SK-N-SH (cell line): ENCODE results near the gene SLC25A17. TPM values are rescaled to one million over a fixed set of nuclear protein-coding genes. Genes with fewer than 3 reads are reported as not detected.

Source experiments
- CTCF ChIA-PET: fragments of 300-600, 350-600 bp; formaldehyde crosslinking; extraction: SDS; loops from one replicate; lab custom pipeline; 2021; lab: Yijun Ruan, JAX
- POLR2A ChIA-PET: fragments of 350-600 bp; sonication (Branson Sonifier 250); formaldehyde crosslinking; extraction: SDS; loops from one replicate; lab custom pipeline; 2020; ENCODE audit warnings: antibody characterized with exemption, inconsistent platforms; lab: Yijun Ruan, JAX
- DNase-seq: peaks from one replicate; pipeline ENCODE4 v3.0.0; 2012
- H2AFZ ChIP-seq: fragments of 200-600 bp; sonication (generic); 2 replicates; pipeline ENCODE4 v1.8.1; 2016; ENCODE audit warnings: antibody characterized with exemption, mild to moderate bottlenecking, low read depth
- H3F3A ChIP-seq: fragments of 200-600 bp; sonication (generic); replicated peaks from 2 replicates; pipeline ENCODE3; 2016; ENCODE audit warnings: antibody characterized with exemption, mild to moderate bottlenecking; ENCODE audit not compliant: insufficient read depth
- H3K27ac ChIP-seq, 2 experiments: fragments of 200-500 bp in 1 of 2; fragments of 200-600 bp in 1 of 2; sonication (Bioruptor generic) in 1 of 2; sonication (generic), shearing (Covaris generic) in 1 of 2; 2 replicates each; pipeline versions ENCODE4 v1.5.1 to v1.6.1; 2014 to 2016; ENCODE audit warnings: low read depth in 2 of 2, inconsistent platforms in 1 of 2, low read length in 1 of 2, mild to moderate bottlenecking in 1 of 2, mixed read lengths in 1 of 2
- H3K27me3 ChIP-seq: fragments of 200-600 bp; sonication (generic), shearing (Covaris generic); 2 replicates; pipeline ENCODE4 v1.6.1; 2016; ENCODE audit warnings: mixed run types; ENCODE audit not compliant: insufficient read depth
- H3K36me3 ChIP-seq, 2 experiments: fragments of 200-500 bp in 1 of 2; fragments of 200-600 bp in 1 of 2; sonication (Bioruptor generic) in 1 of 2; sonication (generic) in 1 of 2; replicated peaks in 1 of 2; 2 replicates each; pipeline versions ENCODE3 to v1.5.1; 2014 to 2016; ENCODE audit warnings: low read length in 1 of 2, mild to moderate bottlenecking in 1 of 2; ENCODE audit not compliant: insufficient read depth in 2 of 2, control insufficient read depth in 1 of 2
- H3K4me1 ChIP-seq, 2 experiments: fragments of 200-500 bp in 1 of 2; fragments of 200-600 bp in 1 of 2; sonication (Bioruptor generic) in 1 of 2; sonication (generic), shearing (Covaris generic) in 1 of 2; 2 replicates each; pipeline versions ENCODE4 v1.5.1 to v1.6.1; 2014 to 2016; ENCODE audit warnings: low read depth in 1 of 2, low read length in 1 of 2, mixed run types in 1 of 2; ENCODE audit not compliant: insufficient read depth in 2 of 2, control insufficient read depth in 1 of 2
- H3K4me2 ChIP-seq: fragments of 200-600 bp; sonication (generic), shearing (Covaris generic); 2 replicates; pipeline ENCODE4 v1.6.1; 2017; ENCODE audit warnings: mixed run types
- H3K4me3 ChIP-seq, 2 experiments: fragments of 200-500 bp in 1 of 2; fragments of 200-600 bp in 1 of 2; sonication (Bioruptor generic) in 1 of 2; sonication (generic), shearing (Covaris generic) in 1 of 2; 2 replicates each; pipeline versions ENCODE4 v1.5.1 to v1.8.1; 2014 to 2016; ENCODE audit warnings: low read depth in 2 of 2, inconsistent platforms in 1 of 2, low read length in 1 of 2, mild to moderate bottlenecking in 1 of 2, mixed read lengths in 1 of 2, moderate library complexity in 1 of 2
- H3K79me2 ChIP-seq: fragments of 200-600 bp; sonication (generic); 2 replicates; pipeline ENCODE4 v1.8.1; 2017; ENCODE audit warnings: mild to moderate bottlenecking; ENCODE audit not compliant: insufficient read depth
- H3K9ac ChIP-seq: fragments of 200-600 bp; sonication (generic); 2 replicates; pipeline ENCODE4 v1.6.1; 2017; ENCODE audit warnings: mixed run types
- H3K9me2 ChIP-seq: fragments of 200-600 bp; sonication (generic); 2 replicates; pipeline ENCODE4 v1.6.1; 2017; ENCODE audit warnings: mixed run types
- H3K9me3 ChIP-seq: fragments of 200-600 bp; sonication (generic); 2 replicates; pipeline ENCODE4 v1.6.1; 2017; ENCODE audit warnings: mixed run types, mild to moderate bottlenecking, moderate library complexity
- H4K20me1 ChIP-seq: fragments of 200-600 bp; sonication (generic); 2 replicates; pipeline ENCODE4 v1.6.1; 2017; ENCODE audit warnings: mild to moderate bottlenecking, mixed run types; ENCODE audit not compliant: insufficient read depth
- CHD2 ChIP-seq: fragments of 150-350 bp; IDR thresholded peaks from 2 replicates; pipeline ENCODE4 v1.6.1; 2018; ENCODE audit warnings: low read length; ENCODE audit not compliant: partially characterized antibody
- ELF1 ChIP-seq: IDR thresholded peaks from 2 replicates; pipeline ENCODE4 v1.4.0; 2012
- FOXJ3 ChIP-seq: sonication (generic); formaldehyde crosslinking; IDR thresholded peaks from 2 replicates; pipeline ENCODE4 v1.5.1; 2020; ENCODE audit warnings: mild to moderate bottlenecking, missing genetic modification reagents
- MEF2A ChIP-seq: IDR thresholded peaks from 2 replicates; pipeline ENCODE4 v1.4.0; 2012; ENCODE audit warnings: low read depth, borderline replicate concordance
- MXI1 ChIP-seq: IDR thresholded peaks from 2 replicates; pipeline ENCODE4 v1.6.1; 2012; ENCODE audit warnings: mild to moderate bottlenecking, low read depth, low read length, improper control_type of control experiment
- NFIC ChIP-seq: IDR thresholded peaks from 2 replicates; pipeline ENCODE4 v1.4.0; 2012; ENCODE audit warnings: borderline replicate concordance
- POLR2AphosphoS5 ChIP-seq: IDR thresholded peaks from 2 replicates; pipeline ENCODE4 v1.6.1; 2012; ENCODE audit warnings: low read depth, low read length
- RAD21 ChIP-seq: IDR thresholded peaks from 2 replicates; pipeline ENCODE4 v1.6.1; 2012; ENCODE audit warnings: mild to moderate bottlenecking, low read length
- RFX5 ChIP-seq: IDR thresholded peaks from 2 replicates; pipeline ENCODE4 v1.6.1; 2012; ENCODE audit warnings: mild to moderate bottlenecking, improper control_type of control experiment, low read length
- RXRA ChIP-seq: IDR thresholded peaks from 2 replicates; pipeline ENCODE4 v1.4.0; 2012; ENCODE audit warnings: low read depth, mild to moderate bottlenecking, borderline replicate concordance
- SMC3 ChIP-seq: IDR thresholded peaks from 2 replicates; pipeline ENCODE4 v1.6.1; 2012; ENCODE audit warnings: low read depth, low read length, improper control_type of control experiment
- TAF1 ChIP-seq: IDR thresholded peaks from 2 replicates; pipeline ENCODE4 v1.6.1; 2012; ENCODE audit warnings: low read depth, mild to moderate bottlenecking, low read length, moderate library complexity, borderline replicate concordance
- TCF12 ChIP-seq: IDR thresholded peaks from 2 replicates; pipeline ENCODE4 v1.4.0; 2012
- TEAD4 ChIP-seq: IDR thresholded peaks from 2 replicates; pipeline ENCODE4 v1.4.0; 2012; ENCODE audit warnings: mild to moderate bottlenecking, borderline replicate concordance; ENCODE audit not compliant: insufficient read depth
- WGBS: methylation state at CpG from one replicate; pipeline ENCODE4 v1.1.6; 2017; ENCODE audit warnings: low lambda C conversion rate; 5-methylcytosine and 5-hydroxymethylcytosine counted together
- polyA plus RNA-seq, 3 experiments: library from polyadenylated mRNA; depleted of rRNA; stranded (reverse); fragments of >200 nt; gene quantifications; 2 replicates each; pipeline ENCODE4 v1.2.3, GENCODE V29; 2012
- TF ChIP-seq, protein P1 (sequence below): IDR thresholded peaks from 2 replicates; pipeline ENCODE4 v1.6.1; 2012; ENCODE audit warnings: mild to moderate bottlenecking, low read depth, low read length, moderate library complexity
- TF ChIP-seq, protein P2 (sequence below): IDR thresholded peaks from 2 replicates; pipeline ENCODE4 v1.4.0; 2012; ENCODE audit warnings: low read depth, borderline replicate concordance

The SLC25A17 gene
- polyA plus RNA-seq, 1 of the 3 experiments (the other 2 are of a cell fraction) = 11.1 TPM

DNA sequence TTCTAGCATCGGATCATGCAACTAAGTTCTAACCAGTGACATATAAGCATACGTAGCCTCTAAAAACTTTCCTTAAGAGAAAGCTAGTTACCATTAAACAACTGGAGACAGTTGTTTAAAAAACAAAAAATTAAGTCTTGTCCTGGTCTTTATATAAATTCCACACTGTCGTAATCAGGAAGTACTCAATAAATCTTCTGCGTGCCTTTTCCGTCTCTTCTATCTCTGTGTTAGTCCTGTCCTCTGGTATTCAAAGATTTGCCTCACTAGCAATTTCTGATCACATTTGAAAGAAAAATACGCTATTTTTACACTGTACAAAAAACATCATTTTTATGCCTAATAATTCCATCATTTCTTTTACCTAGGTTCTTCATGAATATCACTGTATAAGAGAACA lies 10.0 kb upstream of the SLC25A17 start:
- Histone ChIP-seq H3K27ac (no peak overlapping the region), H2AFZ (no peak overlapping the region), H3K79me2 (no peaks in the 10 kb centered on the region), H3K9me2 (no peaks in the 10 kb centered on the region), H3F3A (no peaks in the 10 kb centered on the region), H3K9me3 (no peaks in the 10 kb centered on the region), H3K36me3 (peaks cover 28 to 47% of the 10 kb centered on the region in 2 experiments), H4K20me1 (no peaks in the 10 kb centered on the region), H3K4me1 (no peaks in the 10 kb centered on the region; a peak in 1 of 4 replicates), H3K27me3 (no peaks in the 10 kb centered on the region), H3K4me2 (no peak overlapping the region), H3K4me3 (no peak overlapping the region), H3K9ac (no peak overlapping the region)
- DNase-seq = no peak
- TF ChIP-seq RAD21 (no peak), CHD2 (no peak), MXI1 (no peak), TCF12 (no peak), RXRA (no peak), TAF1 (no peak), NFIC (no peak), FOXJ3 (CRISPR knock-in tag) (no peak), RFX5 (no peak), SMC3 (no peak), TEAD4 (no peak), MEF2A (no peak), ELF1 (no peak), POLR2AphosphoS5 (no peak)
- TF ChIP-seq, protein P1, sequence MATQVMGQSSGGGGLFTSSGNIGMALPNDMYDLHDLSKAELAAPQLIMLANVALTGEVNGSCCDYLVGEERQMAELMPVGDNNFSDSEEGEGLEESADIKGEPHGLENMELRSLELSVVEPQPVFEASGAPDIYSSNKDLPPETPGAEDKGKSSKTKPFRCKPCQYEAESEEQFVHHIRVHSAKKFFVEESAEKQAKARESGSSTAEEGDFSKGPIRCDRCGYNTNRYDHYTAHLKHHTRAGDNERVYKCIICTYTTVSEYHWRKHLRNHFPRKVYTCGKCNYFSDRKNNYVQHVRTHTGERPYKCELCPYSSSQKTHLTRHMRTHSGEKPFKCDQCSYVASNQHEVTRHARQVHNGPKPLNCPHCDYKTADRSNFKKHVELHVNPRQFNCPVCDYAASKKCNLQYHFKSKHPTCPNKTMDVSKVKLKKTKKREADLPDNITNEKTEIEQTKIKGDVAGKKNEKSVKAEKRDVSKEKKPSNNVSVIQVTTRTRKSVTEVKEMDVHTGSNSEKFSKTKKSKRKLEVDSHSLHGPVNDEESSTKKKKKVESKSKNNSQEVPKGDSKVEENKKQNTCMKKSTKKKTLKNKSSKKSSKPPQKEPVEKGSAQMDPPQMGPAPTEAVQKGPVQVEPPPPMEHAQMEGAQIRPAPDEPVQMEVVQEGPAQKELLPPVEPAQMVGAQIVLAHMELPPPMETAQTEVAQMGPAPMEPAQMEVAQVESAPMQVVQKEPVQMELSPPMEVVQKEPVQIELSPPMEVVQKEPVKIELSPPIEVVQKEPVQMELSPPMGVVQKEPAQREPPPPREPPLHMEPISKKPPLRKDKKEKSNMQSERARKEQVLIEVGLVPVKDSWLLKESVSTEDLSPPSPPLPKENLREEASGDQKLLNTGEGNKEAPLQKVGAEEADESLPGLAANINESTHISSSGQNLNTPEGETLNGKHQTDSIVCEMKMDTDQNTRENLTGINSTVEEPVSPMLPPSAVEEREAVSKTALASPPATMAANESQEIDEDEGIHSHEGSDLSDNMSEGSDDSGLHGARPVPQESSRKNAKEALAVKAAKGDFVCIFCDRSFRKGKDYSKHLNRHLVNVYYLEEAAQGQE = no peak
- TF ChIP-seq, protein P2, sequence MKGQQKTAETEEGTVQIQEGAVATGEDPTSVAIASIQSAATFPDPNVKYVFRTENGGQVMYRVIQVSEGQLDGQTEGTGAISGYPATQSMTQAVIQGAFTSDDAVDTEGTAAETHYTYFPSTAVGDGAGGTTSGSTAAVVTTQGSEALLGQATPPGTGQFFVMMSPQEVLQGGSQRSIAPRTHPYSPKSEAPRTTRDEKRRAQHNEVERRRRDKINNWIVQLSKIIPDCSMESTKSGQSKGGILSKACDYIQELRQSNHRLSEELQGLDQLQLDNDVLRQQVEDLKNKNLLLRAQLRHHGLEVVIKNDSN = no peak
- POLR2A ChIA-PET = no interaction called here
- 97% methylated on average over 6 of the region's 6 CpGs for WGBS
- CTCF ChIA-PET = interaction anchor here (0.8 to 1.0 kb wide), 2 partner anchors 86 to 146 kb away, joined by 3 read pairs; no protein-coding TSS in a partner anchor
